Fibroblast of pulmonary artery (primary cell): Measurements from ENCODE around the gene NRAS.

Experiments
- DNase-seq: peaks from one replicate; pipeline ENCODE4 v3.0.0-alpha.2; 2010; ENCODE audit warnings: low read depth
- H3K4me3 ChIP-seq: replicated peaks from 2 replicates; pipeline ENCODE4 v1.5.1; 2011; ENCODE audit warnings: low read depth, mild to moderate bottlenecking, control low read depth, low read length, moderate library complexity
- CTCF ChIP-seq: IDR thresholded peaks from 2 replicates; pipeline ENCODE4 v1.5.1; 2011; ENCODE audit warnings: mild to moderate bottlenecking, control low read depth, low read length, inconsistent platforms; ENCODE audit errors: missing control alignments

NRAS gene

GRCh38 chr1:114696810-114697209 lies 19.8 kb downstream of the NRAS start:
- H3K4me3 ChIP-seq = no peak overlapping the region
- no peak for TF ChIP-seq CTCF
- DNase-seq = no peak

- DNase-seq = peak; percentile 27
- no peak within 1 kb of the TSS for H3K4me3 ChIP-seq
- TF ChIP-seq CTCF = no peak
Observed at GRCh38 chr1:114695430-114696058, 21.0 kb downstream of the NRAS start, which contains the start of gene AMPD1. Gene AMPD1, minus strand, starts transcription at chr1:114695546. Its CDS starts 75 bp downstream, at chr1:114695471.

- TF ChIP-seq CTCF = no peak
- DNase-seq = no peak
- H3K4me3 ChIP-seq = no peak overlapping the region
Observed at GRCh38 chr1:114694540-114695310, 21.8 kb downstream of the NRAS start.

- H3K4me3 ChIP-seq = no peak overlapping the region
- no peak for DNase-seq
- no peak for TF ChIP-seq CTCF
Observed at GRCh38 chr1:114692947-114693346, 23.6 kb downstream of the NRAS start.

GRCh38 chr1:114691061-114691460 lies 25.5 kb downstream of the NRAS start:
- no peak overlapping the region for H3K4me3 ChIP-seq
- no peak for DNase-seq
- no peak for TF ChIP-seq CTCF

GRCh38 chr1:114690148-114690547 lies 26.4 kb downstream of the NRAS start:
- no peak for DNase-seq
- no peak for TF ChIP-seq CTCF
- H3K4me3 ChIP-seq = no peak overlapping the region
